Pancreas (tissue), 10 donors: ENCODE results near the gene CEP20. TPM values are rescaled to one million over a fixed set of nuclear protein-coding genes. Genes with fewer than 3 reads are reported as not detected.

Experiments
- ATAC-seq, 4 donors: fragments of 200-7000 bp; cut with Tn5 transposase; one replicate each; pipeline versions ENCODE4 v1.8.0 to v1.9.1; 2020; ENCODE audit warnings: mild to moderate bottlenecking in 4 of 4, moderate library complexity in 4 of 4
- DNase-seq, 6 donors: peaks; one replicate each; pipeline ENCODE4 v3.0.0-alpha.2; 2020
- FAIRE-seq: peaks from 2 replicates; lab custom pipeline; 2012; peaks lifted over from hg19 to GRCh38; lab: Jason Lieb, UNC
- H3K27ac ChIP-seq, 4 donors: fragments of 200-600 bp; sonication (generic); 1 replicate in 3 of 4; 2 replicates in 1 of 4; pipeline versions ENCODE4 v1.5.0 to v1.8.0; 2020
- H3K27me3 ChIP-seq, 4 donors: fragments of 200-600 bp; one replicate each; pipeline ENCODE4 v1.8.0; 2021
- H3K36me3 ChIP-seq, 3 donors: fragments of 200-600 bp; sonication (generic) in 1 of 3; one replicate each; pipeline versions ENCODE4 v1.5.0 to v1.8.0; 2020 to 2021
- H3K4me1 ChIP-seq, 3 donors: fragments of 200-600 bp; one replicate each; pipeline ENCODE4 v1.8.0; 2021
- H3K4me3 ChIP-seq, 4 donors: fragments of 200-600 bp; sonication (generic) in 2 of 4; one replicate each; pipeline versions ENCODE4 v1.5.0 to v1.8.0; 2020 to 2021
- H3K9me3 ChIP-seq, 4 donors: fragments of 200-600 bp; one replicate each; pipeline ENCODE4 v1.8.0; 2021
- WGBS, 2 donors: extraction: QIAGEN DNeasy Blood & Tissue Kit; methylation state at CpG; one replicate each; pipeline ENCODE4 v1.1.7; 2013; 5-methylcytosine and 5-hydroxymethylcytosine counted together
- intact Hi-C, 3 donors: fragments of 100-400 bp; cut with DNase I; formaldehyde crosslinking; loops; one replicate each; pipeline versions ENCODE4 v1.11.1 to v1.14.2; 2022
- polyA plus RNA-seq, 2 donors: library from polyadenylated mRNA; stranded (reverse); fragments of 200-250 nt; gene quantifications; one replicate each; pipeline ENCODE4 v1.2.3, GENCODE V29; 2013
- total RNA-seq, 6 donors: library from RNA; stranded (reverse); fragmentation: NEBNext Ultra II Directional in 4 of 6; extraction: Animal tissue kit (Norgen Biotek cat#: 25700) in 4 of 6; gene quantifications; one replicate each; pipeline versions ENCODE4 v1.2.1 to v1.2.4, GENCODE V29; 2021 to 2023
- TF ChIP-seq, protein P1 (sequence below), 4 donors: fragments of 200-600 bp; sonication (generic) in 3 of 4; IDR thresholded peaks; one replicate each; pipeline versions ENCODE4 v1.5.0 to v1.8.0; 2021; ENCODE audit warnings: antibody characterized with exemption in 4 of 4
- donor health status: healthy with polysubstance abuse.
- donor health status: DM: no; HTN: no; CAD: no; lungs with moderate emphysema.
- donor health status: DM: no; HTN: no; CAD: no.
- donor health status: control.
- donor health status: control.
- donor health status: Bipolar disorder and iron deficiency.
- donor health status: DM: yes; HTN: yes; CAD: no.
- donor health status: DM: no; HTN: no; CAD: no.
- donor health status: DM: no; HTN: no; CAD: no.
- donor health status: DM: yes; HTN: yes; CAD: no.

Gene CEP20
- total and polyA plus RNA-seq, 8 donors, result 8.6 to 21.3 (median 17.5) TPM

DNA sequence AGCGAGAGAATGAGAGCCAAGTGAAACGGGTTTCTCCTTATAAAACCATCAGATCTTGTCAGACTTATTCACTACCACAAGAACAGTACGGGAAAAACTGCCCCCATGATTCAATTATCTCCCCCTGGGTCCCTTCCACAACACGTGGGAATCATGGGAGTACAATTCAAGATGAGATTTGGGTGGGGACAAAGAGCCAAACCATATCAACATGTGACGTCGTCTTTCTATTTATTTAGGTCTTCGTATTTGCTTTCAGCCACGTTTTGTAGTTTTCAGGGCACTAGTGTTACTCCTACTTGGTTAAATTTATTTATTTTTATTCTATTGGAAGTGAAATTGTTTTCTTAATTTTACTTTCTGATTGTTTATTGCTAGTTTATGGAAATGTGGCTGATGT, 27.9 kb upstream of the CEP20 start:
- DNase-seq (no peak), ATAC-seq (no peak), FAIRE-seq (no peak)
- TF ChIP-seq, protein P1, sequence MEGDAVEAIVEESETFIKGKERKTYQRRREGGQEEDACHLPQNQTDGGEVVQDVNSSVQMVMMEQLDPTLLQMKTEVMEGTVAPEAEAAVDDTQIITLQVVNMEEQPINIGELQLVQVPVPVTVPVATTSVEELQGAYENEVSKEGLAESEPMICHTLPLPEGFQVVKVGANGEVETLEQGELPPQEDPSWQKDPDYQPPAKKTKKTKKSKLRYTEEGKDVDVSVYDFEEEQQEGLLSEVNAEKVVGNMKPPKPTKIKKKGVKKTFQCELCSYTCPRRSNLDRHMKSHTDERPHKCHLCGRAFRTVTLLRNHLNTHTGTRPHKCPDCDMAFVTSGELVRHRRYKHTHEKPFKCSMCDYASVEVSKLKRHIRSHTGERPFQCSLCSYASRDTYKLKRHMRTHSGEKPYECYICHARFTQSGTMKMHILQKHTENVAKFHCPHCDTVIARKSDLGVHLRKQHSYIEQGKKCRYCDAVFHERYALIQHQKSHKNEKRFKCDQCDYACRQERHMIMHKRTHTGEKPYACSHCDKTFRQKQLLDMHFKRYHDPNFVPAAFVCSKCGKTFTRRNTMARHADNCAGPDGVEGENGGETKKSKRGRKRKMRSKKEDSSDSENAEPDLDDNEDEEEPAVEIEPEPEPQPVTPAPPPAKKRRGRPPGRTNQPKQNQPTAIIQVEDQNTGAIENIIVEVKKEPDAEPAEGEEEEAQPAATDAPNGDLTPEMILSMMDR (IDR thresholded peaks at IDR 0.05), result no peak
- H3K36me3 ChIP-seq, result no peaks in the 10 kb centered on the region
- H3K27me3 ChIP-seq, result no peaks in the 10 kb centered on the region
- no peak overlapping the region for H3K4me3 ChIP-seq
- WGBS, 2 donors, result 62 to 74% methylated on average over 8 of the region's 8 CpGs
- intact Hi-C loops, result no loop called here
- H3K27ac ChIP-seq, result no peak overlapping the region
- H3K9me3 ChIP-seq, result no peaks in the 10 kb centered on the region
- H3K4me1 ChIP-seq, result no peaks in the 10 kb centered on the region

DNA sequence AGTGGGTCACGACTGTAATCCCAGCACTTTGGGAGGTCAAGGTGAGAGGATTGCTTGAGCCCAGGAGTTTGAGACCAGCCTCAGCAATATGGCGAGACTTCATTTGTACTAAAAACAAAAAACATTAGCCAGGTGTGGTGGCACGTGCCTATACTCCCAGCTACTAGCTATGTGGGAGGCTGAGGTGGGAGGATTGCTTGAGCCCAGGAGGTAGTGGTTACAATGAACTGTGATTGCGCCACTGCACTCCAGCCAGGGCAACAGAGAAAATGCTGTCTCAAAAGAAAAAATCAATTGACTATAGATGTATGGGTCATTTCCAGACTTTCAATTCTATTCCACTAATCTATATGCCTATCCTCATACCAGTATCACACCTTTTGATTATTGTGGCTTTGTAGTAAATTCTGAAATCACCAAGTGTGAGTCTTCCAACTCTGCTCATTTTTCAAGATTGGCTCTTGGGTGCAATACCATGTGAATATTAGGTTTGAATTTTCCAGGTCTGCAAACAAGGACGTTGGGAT, 27.2 kb upstream of the CEP20 start:
- Histone ChIP-seq H3K27ac (no peak overlapping the region), H3K4me1 (no peaks in the 10 kb centered on the region), H3K4me3 (no peak overlapping the region), H3K9me3 (no peaks in the 10 kb centered on the region), H3K27me3 (no peaks in the 10 kb centered on the region), H3K36me3 (no peaks in the 10 kb centered on the region)
- intact Hi-C loops, result no loop called here
- TF ChIP-seq, protein P1 (IDR thresholded peaks at IDR 0.05), result no peak
- FAIRE-seq, result no peak
- ATAC-seq, result no peak
- no peak for DNase-seq
- 63 to 82% methylated on average over 5 of the region's 5 CpGs for WGBS, 2 donors

DNA sequence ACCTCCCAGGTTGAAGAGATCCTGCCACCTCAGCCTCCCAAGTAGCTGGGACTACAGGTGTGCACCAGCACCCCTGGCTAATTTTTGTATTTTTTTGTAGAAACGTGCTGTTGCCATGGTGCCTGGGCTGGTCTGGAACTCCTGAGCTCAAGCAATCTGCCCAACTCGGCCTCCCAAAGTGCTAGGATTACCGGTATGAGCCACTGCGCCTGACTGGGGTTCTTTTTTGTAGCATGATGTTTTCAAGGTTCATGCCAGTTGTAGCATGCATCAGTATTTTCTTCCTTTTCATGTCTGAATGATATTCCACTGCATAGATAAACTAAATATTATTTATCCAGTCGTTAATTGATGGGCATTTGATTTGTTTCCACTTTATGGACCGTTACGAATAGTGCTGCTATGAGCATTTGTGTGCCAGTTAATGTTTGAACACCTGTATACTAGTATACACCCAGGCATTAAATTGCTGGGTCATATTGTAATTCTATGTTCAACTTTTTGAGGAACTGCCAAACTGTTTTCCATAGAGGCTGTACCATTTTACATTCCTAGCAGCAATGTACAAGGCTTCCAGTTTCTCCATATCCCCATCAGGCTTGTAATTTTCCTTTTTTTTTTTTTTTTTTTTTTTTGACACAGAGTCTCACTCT, 24.8 kb upstream of the CEP20 start:
- Histone ChIP-seq H3K27ac (no peak overlapping the region), H3K4me3 (no peak overlapping the region), H3K27me3 (no peaks in the 10 kb centered on the region), H3K4me1 (no peaks in the 10 kb centered on the region), H3K9me3 (no peaks in the 10 kb centered on the region), H3K36me3 (no peaks in the 10 kb centered on the region)
- intact Hi-C loops, result no loop called here
- no peak for ATAC-seq
- TF ChIP-seq, protein P1 (IDR thresholded peaks at IDR 0.05), result no peak
- FAIRE-seq, result no peak
- WGBS, 2 donors, result 61 to 68% methylated on average over 7 of the region's 7 CpGs
- peak in 1 of 6 donors; percentile 7 for DNase-seq

DNA sequence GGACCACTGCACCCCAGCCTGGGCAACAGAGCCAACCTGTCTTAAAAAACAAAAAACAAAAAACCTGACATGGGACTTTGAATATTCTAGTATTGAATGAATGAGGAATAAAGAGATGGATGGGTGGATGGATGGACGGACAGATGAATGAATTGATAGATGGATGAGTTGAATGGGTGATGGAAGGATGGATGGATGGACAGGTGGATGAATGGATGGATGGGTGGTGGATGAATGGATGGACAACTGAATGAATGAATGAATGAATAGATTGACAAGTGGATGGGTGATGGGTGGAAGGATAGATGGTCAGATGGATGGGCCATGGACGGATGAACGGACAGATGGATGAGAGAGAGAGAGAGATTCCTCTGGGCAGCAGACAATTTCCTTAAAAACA, 22.8 kb upstream of the CEP20 start:
- DNase-seq (no peak), FAIRE-seq (no peak), ATAC-seq (no peak)
- no peak overlapping the region for H3K4me3 ChIP-seq
- H3K36me3 ChIP-seq, result no peaks in the 10 kb centered on the region
- WGBS, 2 donors, result 79 to 92% methylated on average over 3 of the region's 3 CpGs
- intact Hi-C loops, result no loop called here
- TF ChIP-seq, protein P1 (IDR thresholded peaks at IDR 0.05), result no peak
- no peaks in the 10 kb centered on the region for H3K27me3 ChIP-seq
- no peaks in the 10 kb centered on the region for H3K9me3 ChIP-seq
- H3K4me1 ChIP-seq, result no peaks in the 10 kb centered on the region
- H3K27ac ChIP-seq, result no peak overlapping the region

GRCh38 chr16:15907863-15908478, 19.6 kb upstream of the CEP20 start:
- WGBS, 2 donors, result 72 to 75% methylated on average over 7 of the region's 7 CpGs
- TF ChIP-seq, protein P1 (IDR thresholded peaks at IDR 0.05), result no peak
- H3K27me3 ChIP-seq, result no peaks in the 10 kb centered on the region
- H3K4me3 ChIP-seq, result no peak overlapping the region
- no peaks in the 10 kb centered on the region for H3K4me1 ChIP-seq
- DNase-seq (no peak), FAIRE-seq (no peak), ATAC-seq (peak in 3 of 4 donors; percentile 29 to 57 (median 45))
- intact Hi-C loops, result no loop called here
- no peaks in the 10 kb centered on the region for H3K9me3 ChIP-seq
- no peak overlapping the region for H3K27ac ChIP-seq
- no peaks in the 10 kb centered on the region for H3K36me3 ChIP-seq
